OCI-M2 (cell line): ENCODE data around the gene HERC2.
"Not testable (repeated sequence)": the region's sequence is repeated elsewhere in the genome, so short reads cannot be mapped to it uniquely, and the experiment has no call there.

Experiments
- DNase-seq: peaks from one replicate; lab custom pipeline; 2025; ENCODE audit not compliant: unreplicated experiment; lab: John Stamatoyannopoulos, UW

The HERC2 gene

DNA sequence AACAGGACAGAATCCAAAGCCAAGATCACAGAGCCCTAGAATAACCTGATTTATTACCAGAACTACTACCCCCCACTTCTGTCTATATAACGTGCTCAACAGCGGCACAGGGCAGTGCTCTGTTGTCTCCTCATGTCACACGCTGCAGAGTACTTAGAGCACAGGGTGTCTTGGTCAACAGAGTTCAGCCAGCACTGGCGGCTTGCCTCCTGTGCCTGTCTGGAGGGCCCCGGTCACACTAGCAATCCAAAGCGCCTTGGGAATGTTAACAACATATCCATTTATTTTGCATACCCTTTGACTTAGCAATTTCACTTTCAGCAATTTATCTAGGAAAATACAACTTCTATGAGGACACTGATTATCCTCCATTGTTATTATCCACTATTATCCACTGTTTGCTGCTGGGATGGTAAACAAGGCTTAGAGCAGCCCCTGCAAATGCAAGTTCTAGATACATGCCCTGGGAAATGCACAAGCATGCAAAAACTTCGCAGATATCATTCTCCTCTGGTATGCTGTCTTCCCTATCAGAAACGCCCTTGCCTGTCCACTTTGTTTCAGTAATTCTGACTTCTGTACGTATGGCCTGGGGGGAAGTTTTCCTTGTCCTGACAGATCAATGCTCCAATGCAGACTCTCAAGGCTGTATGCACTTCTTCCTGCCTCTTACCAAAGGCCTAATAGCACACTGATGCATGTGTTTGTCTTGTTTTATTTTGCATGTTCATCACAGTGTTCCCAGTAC lies 136.7 kb downstream of the HERC2 start:
- no peak for DNase-seq

GRCh38 chr15:28184166-28184565 lies 137.8 kb downstream of the HERC2 start:
- no peak for DNase-seq

GRCh38 chr15:28182731-28183130 lies 139.2 kb downstream of the HERC2 start:
- no peak for DNase-seq

- no peak for DNase-seq
These were observed 139.8 kb downstream of the HERC2 start for GRCh38 chr15:28182216-28182615.

- no peak for DNase-seq
These were observed 140.6 kb downstream of the HERC2 start for GRCh38 chr15:28181366-28181765.

DNA sequence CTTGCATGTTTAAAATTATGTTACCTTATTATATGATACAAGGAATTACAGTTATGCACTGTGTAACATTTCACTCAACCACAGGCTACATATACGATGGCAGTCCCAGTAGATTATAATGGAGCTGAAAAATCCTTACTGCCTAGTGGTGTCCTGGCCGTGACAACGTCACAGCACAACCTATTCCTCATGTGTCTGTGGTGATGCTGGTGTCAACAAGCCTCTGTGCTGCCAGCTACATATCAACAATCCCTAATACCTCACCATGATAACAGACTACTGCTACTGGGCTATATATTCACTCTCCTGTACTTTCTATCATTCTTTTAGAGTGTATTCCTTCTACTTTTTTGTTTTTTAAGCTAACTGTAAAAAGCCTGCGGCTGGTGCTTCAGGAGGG lies 142.7 kb downstream of the HERC2 start:
- DNase-seq: no peak

- no peak for DNase-seq
These were observed 143.3 kb downstream of the HERC2 start for GRCh38 chr15:28178727-28179126.

- no peak for DNase-seq
These were observed 143.7 kb downstream of the HERC2 start for GRCh38 chr15:28178290-28178689.

DNA sequence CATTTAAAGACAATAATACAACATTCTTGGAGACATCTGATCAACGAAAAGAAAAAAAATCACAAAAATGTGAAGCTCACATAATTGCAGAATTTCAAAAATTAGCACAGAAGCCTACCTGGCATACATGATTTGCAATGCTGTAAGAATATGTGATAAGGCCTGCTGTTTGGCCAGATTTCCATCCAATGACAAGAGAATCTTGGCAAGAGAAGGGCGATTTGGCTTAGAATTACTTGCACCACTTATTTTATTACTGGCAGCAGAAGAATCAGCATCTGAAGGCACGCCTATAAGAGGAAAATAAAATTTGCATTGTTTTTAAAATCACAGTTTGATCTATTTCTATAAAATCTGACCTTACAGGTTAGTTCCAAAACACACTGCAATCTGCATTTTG lies 152.6 kb downstream of the HERC2 start:
- no peak for DNase-seq

DNA sequence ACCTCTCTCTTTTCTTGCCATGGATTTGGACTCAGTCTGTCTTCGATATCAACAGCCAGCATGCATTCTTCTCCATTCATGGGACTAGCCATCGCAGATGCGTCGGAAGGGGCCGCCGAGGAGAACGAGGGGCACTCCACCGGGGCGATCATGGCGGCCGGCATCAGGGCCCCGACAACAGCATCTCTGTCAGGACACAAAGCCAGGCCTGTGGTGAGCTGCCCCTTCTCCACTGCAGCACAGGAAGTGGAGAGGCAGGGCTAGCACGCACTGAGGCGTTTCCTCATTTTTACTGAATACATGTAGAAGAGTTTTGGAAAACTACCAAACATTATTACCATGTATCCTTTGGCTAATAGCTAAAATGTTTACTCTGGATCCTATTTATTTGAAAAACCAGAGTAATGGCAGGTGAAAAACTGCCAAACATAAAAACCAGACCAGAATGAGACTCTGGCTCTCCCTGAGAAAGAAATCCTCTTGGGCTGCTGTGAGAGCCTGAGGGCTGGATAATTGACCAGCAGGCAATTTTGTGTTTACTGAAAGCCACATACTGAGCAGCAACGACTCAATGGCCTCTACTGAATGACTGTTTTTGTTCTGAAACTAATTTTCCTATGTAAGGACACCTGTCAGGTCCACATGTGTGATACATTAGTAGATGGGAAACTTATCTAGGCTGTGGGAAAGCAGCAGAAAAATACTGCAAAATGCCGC lies 153.4 kb downstream of the HERC2 start:
- not testable (repeated sequence) for DNase-seq

GRCh38 chr15:28167042-28167441 lies 154.9 kb downstream of the HERC2 start:
- no peak for DNase-seq

GRCh38 chr15:28165791-28166190 lies 156.2 kb downstream of the HERC2 start:
- no peak for DNase-seq

DNA sequence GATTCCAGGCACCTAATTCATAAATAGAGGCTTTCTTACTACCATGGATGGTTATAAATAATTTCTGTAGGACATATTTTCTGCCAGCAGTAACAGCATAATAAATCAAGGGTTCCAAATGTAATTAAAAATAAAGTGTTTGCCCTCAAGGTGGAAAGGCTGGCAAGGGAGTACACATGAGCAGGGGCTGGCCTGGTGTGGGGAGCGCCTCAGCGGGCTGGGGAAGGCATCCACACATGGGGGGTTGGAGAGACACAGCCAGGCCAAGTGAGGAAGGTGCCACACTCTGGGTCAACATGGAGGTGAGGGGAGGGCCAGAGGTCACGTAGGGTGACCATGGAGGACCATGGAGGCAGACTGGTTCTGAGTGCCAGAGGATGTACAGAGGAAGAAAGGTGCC lies 157.1 kb downstream of the HERC2 start:
- DNase-seq: no peak

DNA sequence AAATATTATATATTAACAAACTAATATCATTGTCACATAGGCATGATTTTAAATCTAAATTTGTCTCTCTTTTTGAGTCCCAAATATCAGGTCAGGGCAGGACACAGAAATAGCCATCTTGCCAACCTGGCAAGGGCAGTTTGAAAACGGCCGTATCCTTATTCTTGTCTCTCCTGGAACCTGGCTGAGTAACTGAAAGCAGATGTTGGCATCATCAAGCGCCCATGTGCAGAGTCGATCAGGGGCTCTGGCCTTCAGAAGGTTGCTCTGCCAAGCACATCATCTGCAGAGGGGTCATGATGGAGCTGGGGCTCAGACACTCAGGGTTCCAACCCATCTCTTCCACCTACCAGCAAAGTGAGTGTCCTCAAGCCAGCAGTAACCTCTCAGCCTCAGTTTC lies 167.7 kb downstream of the HERC2 start:
- DNase-seq: no peak

- DNase-seq: no peak
These were observed 168.4 kb downstream of the HERC2 start for GRCh38 chr15:28153492-28154119.

GRCh38 chr15:28152538-28152923 lies 169.4 kb downstream of the HERC2 start:
- not testable (repeated sequence) for DNase-seq

GRCh38 chr15:28151864-28152537 lies 170.0 kb downstream of the HERC2 start:
- not testable (repeated sequence) for DNase-seq

DNA sequence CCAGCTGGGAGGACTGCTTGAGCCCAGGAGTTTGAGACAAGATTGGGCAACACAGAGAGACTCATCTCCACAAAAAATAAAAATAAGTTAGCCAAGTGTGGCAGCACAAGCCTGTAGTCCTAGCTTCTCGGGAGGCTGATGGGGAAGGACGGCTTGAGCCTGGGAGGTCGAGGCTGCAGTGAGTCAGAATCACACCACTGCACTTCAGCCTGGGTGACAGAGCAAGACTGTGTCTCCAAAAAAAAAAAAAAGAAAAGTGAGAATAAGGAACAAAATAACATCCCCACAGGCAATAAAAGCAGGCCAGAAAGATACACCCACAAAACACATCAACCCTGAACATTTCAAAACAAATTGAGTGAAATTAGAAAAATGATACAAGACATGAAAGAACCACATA lies 174.2 kb downstream of the HERC2 start:
- DNase-seq: no peak

DNA sequence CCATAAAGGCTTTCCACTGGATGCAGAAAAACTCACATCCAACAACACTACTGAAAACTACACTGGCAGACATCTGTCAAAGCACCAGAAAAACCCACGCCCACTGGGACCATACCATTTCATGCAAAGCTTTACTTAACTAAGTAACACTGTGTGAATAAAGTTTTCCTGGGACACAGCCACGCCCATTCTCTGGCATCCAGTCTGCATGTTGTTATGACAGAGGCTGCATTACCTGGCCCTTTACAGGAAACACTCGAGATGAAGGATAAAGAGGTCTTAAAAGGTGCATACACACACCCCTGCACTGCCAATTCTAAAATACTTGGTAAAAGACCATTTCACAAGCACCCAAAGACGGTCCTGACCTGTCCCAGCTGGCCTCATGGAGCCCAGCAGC lies 176.6 kb downstream of the HERC2 start:
- DNase-seq: not testable (repeated sequence)

DNA sequence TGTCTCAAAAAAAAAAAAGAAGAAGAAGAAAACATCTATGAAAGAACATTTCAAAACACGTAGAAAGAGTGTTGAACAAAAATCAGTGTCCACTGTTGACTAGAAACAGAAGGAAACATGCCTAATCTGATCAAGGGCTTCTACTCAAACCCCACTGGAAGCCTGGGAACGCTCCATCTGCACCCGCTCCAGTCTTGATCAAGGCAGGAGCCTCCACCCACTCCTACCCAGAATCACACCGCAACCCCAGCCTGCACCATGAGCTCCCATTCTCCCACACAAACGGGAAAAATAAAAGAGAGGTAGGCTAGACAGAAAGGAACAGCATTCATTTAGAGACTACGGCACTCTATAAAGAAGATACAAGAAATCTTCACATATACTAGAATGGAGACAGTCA lies 181.9 kb downstream of the HERC2 start:
- no peak for DNase-seq

DNA sequence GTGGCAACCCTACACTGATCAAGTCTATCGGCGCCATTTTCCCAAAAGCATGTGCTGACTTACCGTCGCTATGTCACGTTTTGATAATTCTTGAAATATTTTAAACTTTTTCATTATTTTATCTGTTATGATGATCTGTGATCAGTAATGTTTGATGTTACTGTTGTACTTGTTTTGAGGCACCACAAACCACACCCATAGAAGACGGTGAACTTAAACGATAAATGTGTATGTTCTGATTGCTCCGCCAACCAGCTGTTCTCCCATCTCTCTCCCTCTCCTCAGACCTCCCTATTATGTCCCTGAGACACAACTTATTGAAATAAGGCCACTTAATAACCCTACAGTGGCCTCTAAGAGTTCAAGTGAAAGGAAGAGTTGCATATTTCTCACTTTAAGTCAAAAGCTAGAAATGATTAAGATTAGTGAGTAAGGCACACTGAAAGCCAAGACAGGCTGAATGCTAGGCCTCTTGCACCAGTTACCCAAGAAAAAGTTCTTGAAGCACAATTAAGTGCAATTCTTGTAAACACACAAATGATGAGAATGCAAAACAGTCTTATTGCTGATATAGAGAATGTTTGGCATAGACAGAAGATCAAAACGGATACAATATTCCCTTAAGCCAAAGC lies 184.5 kb downstream of the HERC2 start:
- not testable (repeated sequence) for DNase-seq
